ENCODE data around the gene ZNF582. TPM values are rescaled to one million over a fixed set of nuclear protein-coding genes. Genes with fewer than 3 reads are reported as not detected.

The ZNF582 gene
- polyA plus RNA-seq, 1 donor (not counting 4 experiments of a cell fraction or from before 2014, with no cell fraction given), result 4.7 TPM

DNA sequence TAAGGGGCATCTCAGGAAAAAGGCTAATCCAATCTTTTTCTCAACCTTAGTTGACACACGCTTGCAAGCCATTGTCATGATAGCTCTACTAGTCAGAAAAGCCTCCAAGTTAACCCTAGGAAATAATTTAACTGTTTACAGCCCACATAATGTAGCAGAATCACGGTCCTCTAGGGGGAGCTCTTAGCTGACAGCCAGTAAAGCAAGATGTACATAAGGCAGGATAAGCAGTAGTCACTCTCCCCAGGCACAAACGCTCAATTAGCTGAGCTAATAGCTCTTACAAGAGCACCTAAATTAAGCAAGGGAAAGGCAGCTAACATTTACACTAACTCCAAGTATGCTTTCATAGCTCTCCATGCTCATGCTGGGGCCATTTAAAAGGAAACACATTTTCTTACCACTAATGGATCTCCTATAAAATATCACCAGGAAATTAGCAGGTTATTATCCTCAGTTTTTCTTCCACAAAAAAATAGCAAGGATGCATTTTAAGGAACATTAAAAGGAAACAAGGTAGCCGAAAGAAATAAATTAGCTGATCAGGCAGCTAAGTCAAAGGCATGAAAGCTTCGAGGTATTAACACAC lies 45.0 kb downstream of the ZNF582 start:
- H3K36me3 ChIP-seq (ENCODE audit: control insufficient read depth in 2 of 2, extremely low read depth in 1 of 2, insufficient read depth in 2 of 2, low read length in 2 of 2), result no peaks in the 10 kb centered on the region
- TF ChIP-seq, protein P1, sequence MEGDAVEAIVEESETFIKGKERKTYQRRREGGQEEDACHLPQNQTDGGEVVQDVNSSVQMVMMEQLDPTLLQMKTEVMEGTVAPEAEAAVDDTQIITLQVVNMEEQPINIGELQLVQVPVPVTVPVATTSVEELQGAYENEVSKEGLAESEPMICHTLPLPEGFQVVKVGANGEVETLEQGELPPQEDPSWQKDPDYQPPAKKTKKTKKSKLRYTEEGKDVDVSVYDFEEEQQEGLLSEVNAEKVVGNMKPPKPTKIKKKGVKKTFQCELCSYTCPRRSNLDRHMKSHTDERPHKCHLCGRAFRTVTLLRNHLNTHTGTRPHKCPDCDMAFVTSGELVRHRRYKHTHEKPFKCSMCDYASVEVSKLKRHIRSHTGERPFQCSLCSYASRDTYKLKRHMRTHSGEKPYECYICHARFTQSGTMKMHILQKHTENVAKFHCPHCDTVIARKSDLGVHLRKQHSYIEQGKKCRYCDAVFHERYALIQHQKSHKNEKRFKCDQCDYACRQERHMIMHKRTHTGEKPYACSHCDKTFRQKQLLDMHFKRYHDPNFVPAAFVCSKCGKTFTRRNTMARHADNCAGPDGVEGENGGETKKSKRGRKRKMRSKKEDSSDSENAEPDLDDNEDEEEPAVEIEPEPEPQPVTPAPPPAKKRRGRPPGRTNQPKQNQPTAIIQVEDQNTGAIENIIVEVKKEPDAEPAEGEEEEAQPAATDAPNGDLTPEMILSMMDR (optimal IDR thresholded peaks at IDR 0.05 in 1 of 3, IDR thresholded peaks at IDR 0.05 in 1 of 3, conservative IDR thresholded peaks at IDR 0.05 in 1 of 3; ENCODE audit: extremely low read depth in 1 of 3, insufficient read depth in 2 of 3, low read length in 3 of 3), result peak in 2 of 3 experiments; percentile 32 to 45
- TF ChIP-seq EZH2 (IDR thresholded peaks at IDR 0.05; ENCODE audit: low read length), result no peak
- H3K27me3 ChIP-seq (ENCODE audit: control insufficient read depth, extremely low read depth, insufficient read depth, low read length), result no peaks in the 10 kb centered on the region
- no peak overlapping the region for H3K27ac ChIP-seq (ENCODE audit: control insufficient read depth, insufficient read depth, low read length)
- H3K9me1 ChIP-seq (ENCODE audit: control insufficient read depth, extremely low read depth, insufficient read depth, low read length), result no peaks in the 10 kb centered on the region
- H3K4me1 ChIP-seq (ENCODE audit: control insufficient read depth, extremely low read depth, insufficient read depth, low read length), result no peaks in the 10 kb centered on the region
- no peaks in the 10 kb centered on the region for H3K79me2 ChIP-seq (ENCODE audit: control insufficient read depth, insufficient read depth, low read length)
- no peaks in the 10 kb centered on the region for H3K9me3 ChIP-seq (ENCODE audit: control insufficient read depth, low read depth, low read length)
- no peak overlapping the region for H2AFZ ChIP-seq (ENCODE audit: control insufficient read depth, low read length)
- H3K9ac ChIP-seq (ENCODE audit: control insufficient read depth, extremely low read depth, insufficient read depth, low read length), result no peak overlapping the region
- H4K20me1 ChIP-seq (ENCODE audit: control insufficient read depth, extremely low read depth, insufficient read depth, low read length), result no peaks in the 10 kb centered on the region
- H3K4me3 ChIP-seq (ENCODE audit: control insufficient read depth in 2 of 3, extremely low read depth in 1 of 3, insufficient read depth in 2 of 3, low read depth in 1 of 3, low read length in 3 of 3), result no peak overlapping the region
- no peak for DNase-seq (ENCODE audit: low read depth, low spot score)
- no peak overlapping the region for H3K4me2 ChIP-seq (ENCODE audit: control insufficient read depth, extremely low read depth, insufficient read depth, low read depth, low read length)
- peak; percentile 41 for FAIRE-seq
- dilution Hi-C loops (cut with MboI; ENCODE audit: extremely low pct_ligation_motif_present, low sequenced_read_pairs), result no loop called here

DNA sequence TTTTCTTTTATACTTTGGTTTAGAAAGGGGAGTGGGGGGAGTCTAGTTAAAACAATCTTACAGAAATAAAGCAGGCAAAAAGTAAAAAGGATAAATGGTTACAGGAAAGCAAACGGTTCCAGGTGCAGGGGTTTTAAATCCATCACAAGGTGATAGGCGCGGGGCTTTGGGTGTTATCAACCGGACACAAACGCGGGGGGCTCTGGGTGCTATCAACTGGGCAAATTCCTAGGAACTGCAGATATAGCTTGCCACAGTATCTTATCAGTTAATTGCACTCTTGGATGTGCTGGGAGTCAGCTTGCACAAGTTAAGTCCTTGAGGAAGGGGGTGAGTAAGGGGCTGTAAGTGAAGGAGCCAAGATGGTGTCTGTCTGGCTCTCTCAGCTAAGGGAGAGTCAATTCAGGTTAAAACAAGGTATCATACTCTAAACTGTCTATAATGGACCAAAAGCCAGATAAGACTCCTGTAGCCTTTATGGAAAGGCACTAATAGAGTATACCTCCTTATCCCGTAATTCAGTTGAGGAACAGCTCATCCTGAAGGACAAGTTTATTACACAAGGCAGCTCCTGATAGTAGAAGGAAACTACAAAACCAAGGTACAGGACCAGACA lies 46.1 kb downstream of the ZNF582 start:
- dilution Hi-C loops (cut with MboI; ENCODE audit: extremely low pct_ligation_motif_present, low sequenced_read_pairs), result no loop called here
- Histone ChIP-seq H3K36me3 (ENCODE audit: control insufficient read depth in 2 of 2, extremely low read depth in 1 of 2, insufficient read depth in 2 of 2, low read length in 2 of 2) (no peaks in the 10 kb centered on the region), H3K27ac (ENCODE audit: control insufficient read depth, insufficient read depth, low read length) (no peak overlapping the region), H3K4me2 (ENCODE audit: control insufficient read depth, extremely low read depth, insufficient read depth, low read depth, low read length) (no peak overlapping the region), H3K9me3 (ENCODE audit: control insufficient read depth, low read depth, low read length) (no peaks in the 10 kb centered on the region), H4K20me1 (ENCODE audit: control insufficient read depth, extremely low read depth, insufficient read depth, low read length) (no peaks in the 10 kb centered on the region), H3K79me2 (ENCODE audit: control insufficient read depth, insufficient read depth, low read length) (no peaks in the 10 kb centered on the region), H3K9me1 (ENCODE audit: control insufficient read depth, extremely low read depth, insufficient read depth, low read length) (no peaks in the 10 kb centered on the region), H3K4me3 (ENCODE audit: control insufficient read depth in 2 of 3, extremely low read depth in 1 of 3, insufficient read depth in 2 of 3, low read depth in 1 of 3, low read length in 3 of 3) (no peak overlapping the region), H3K4me1 (ENCODE audit: control insufficient read depth, extremely low read depth, insufficient read depth, low read length) (no peaks in the 10 kb centered on the region), H3K27me3 (ENCODE audit: control insufficient read depth, extremely low read depth, insufficient read depth, low read length) (no peaks in the 10 kb centered on the region), H3K9ac (ENCODE audit: control insufficient read depth, extremely low read depth, insufficient read depth, low read length) (no peak overlapping the region), H2AFZ (ENCODE audit: control insufficient read depth, low read length) (no peak overlapping the region)
- no peak for TF ChIP-seq EZH2 (IDR thresholded peaks at IDR 0.05; ENCODE audit: low read length)
- TF ChIP-seq, protein P1 (optimal IDR thresholded peaks at IDR 0.05 in 1 of 3, IDR thresholded peaks at IDR 0.05 in 1 of 3, conservative IDR thresholded peaks at IDR 0.05 in 1 of 3; ENCODE audit: extremely low read depth in 1 of 3, insufficient read depth in 2 of 3, low read length in 3 of 3), result no peak
- no peak for FAIRE-seq
- DNase-seq (ENCODE audit: low read depth, low spot score), result no peak

Measured in keratinocyte (primary cell).